GM23338 (cell line): ENCODE results near the gene GLA. TPM values are rescaled to one million over a fixed set of nuclear protein-coding genes. Genes with fewer than 3 reads are reported as not detected.

Source experiments
- ATAC-seq: fragments of 200-7000 bp; cut with Tn5 transposase; 3 replicates; pipeline ENCODE4 v1.9.1; 2020
- DNase-seq: peaks from one replicate; pipeline ENCODE4 v3.0.0-alpha.2; 2015; ENCODE audit warnings: low spot score
- H2AFZ ChIP-seq: fragments of 200-600 bp; sonication (generic); 2 replicates; pipeline ENCODE4 v1.8.0; 2016; ENCODE audit warnings: antibody characterized with exemption, mild to moderate bottlenecking, moderate library complexity
- H3F3A ChIP-seq: fragments of 200-600 bp; sonication (generic); replicated peaks from 2 replicates; pipeline ENCODE4 v1.8.0; 2017; ENCODE audit warnings: antibody characterized with exemption, mixed run types, low read depth
- H3K27ac ChIP-seq: fragments of 200-600 bp; sonication (generic); 2 replicates; pipeline ENCODE4 v1.6.1; 2016; ENCODE audit warnings: low read depth
- H3K27me3 ChIP-seq: fragments of 200-600 bp; sonication (generic); 2 replicates; pipeline ENCODE4 v1.8.0; 2016; ENCODE audit warnings: mild to moderate bottlenecking, mixed run types, moderate library complexity; ENCODE audit not compliant: insufficient read depth
- H3K36me3 ChIP-seq: fragments of 200-600 bp; sonication (generic); 2 replicates; pipeline ENCODE4 v1.8.0; 2016; ENCODE audit warnings: mild to moderate bottlenecking; ENCODE audit not compliant: insufficient read depth
- H3K4me1 ChIP-seq: fragments of 200-600 bp; sonication (generic); 2 replicates; pipeline ENCODE4 v1.8.0; 2016; ENCODE audit warnings: mild to moderate bottlenecking, moderate library complexity; ENCODE audit not compliant: insufficient read depth
- H3K4me2 ChIP-seq: fragments of 200-600 bp; sonication (generic); 2 replicates; pipeline ENCODE4 v1.7.1; 2017; ENCODE audit warnings: mixed run types
- H3K4me3 ChIP-seq: fragments of 200-600 bp; sonication (generic); 2 replicates; pipeline ENCODE4 v1.6.1; 2016; ENCODE audit warnings: mixed run types
- H3K79me2 ChIP-seq: fragments of 200-600 bp; sonication (generic); replicated peaks from 2 replicates; pipeline ENCODE4 v1.8.0; 2017; ENCODE audit warnings: mild to moderate bottlenecking; ENCODE audit not compliant: insufficient read depth
- H3K9me2 ChIP-seq: fragments of 200-600 bp; sonication (generic); 2 replicates; pipeline ENCODE4 v1.8.0; 2017; ENCODE audit not compliant: insufficient read depth
- H4K20me1 ChIP-seq: fragments of 200-600 bp; sonication (generic); replicated peaks from 2 replicates; pipeline ENCODE4 v1.8.0; 2017; ENCODE audit warnings: mild to moderate bottlenecking; ENCODE audit not compliant: insufficient read depth
- H3K27ac Mint-ChIP-seq: 2 replicates; pipeline ENCODE4 v1.8.0; 2020; ENCODE audit warnings: inconsistent platforms, mild to moderate bottlenecking, moderate library complexity, mixed read lengths
- H3K27me3 Mint-ChIP-seq: 3 replicates; pipeline ENCODE4 v1.8.0; 2022; ENCODE audit warnings: low read depth, mild to moderate bottlenecking, moderate library complexity, mixed read lengths, inconsistent platforms; ENCODE audit not compliant: insufficient read depth, poor library complexity
- H3K36me3 Mint-ChIP-seq: 3 replicates; pipeline ENCODE4 v1.8.0; 2021; ENCODE audit warnings: low read depth, mild to moderate bottlenecking, inconsistent platforms, moderate library complexity, mixed read lengths
- H3K4me1 Mint-ChIP-seq: 3 replicates; pipeline ENCODE4 v1.8.0; 2020; ENCODE audit warnings: mild to moderate bottlenecking, inconsistent platforms, mixed read lengths
- H3K4me3 Mint-ChIP-seq: 3 replicates; pipeline ENCODE4 v1.8.0; 2021; ENCODE audit warnings: moderate library complexity, mild to moderate bottlenecking, inconsistent platforms, mixed read lengths
- H3K9me3 Mint-ChIP-seq: 3 replicates; pipeline ENCODE4 v1.8.0; 2020; ENCODE audit warnings: moderate library complexity, mild to moderate bottlenecking, inconsistent platforms, mixed read lengths
- CREB1 ChIP-seq: fragments of 250-450 bp; sonication (Bioruptor Pico); IDR thresholded peaks from 2 replicates; pipeline ENCODE4 v1.5.0; 2020; ENCODE audit warnings: low read depth, mild to moderate bottlenecking, moderate library complexity
- EZH2 ChIP-seq: fragments of 200-600 bp; sonication (generic); IDR thresholded peaks from one replicate; pipeline ENCODE4 v1.8.0; 2017; ENCODE audit warnings: antibody characterized with exemption, mild to moderate bottlenecking, low read depth; ENCODE audit not compliant: unreplicated experiment
- EZH2phosphoT487 ChIP-seq: fragments of 200-600 bp; sonication (generic); IDR thresholded peaks from one replicate; pipeline ENCODE4 v1.8.1; 2018; ENCODE audit warnings: antibody characterized with exemption; ENCODE audit not compliant: unreplicated experiment
- JUNB ChIP-seq: IDR thresholded peaks from one replicate; pipeline ENCODE4 v1.6.1; 2016; ENCODE audit warnings: antibody characterized with exemption; ENCODE audit not compliant: unreplicated experiment
- NANOG ChIP-seq: IDR thresholded peaks from 2 replicates; pipeline ENCODE4 v1.6.1; 2016; ENCODE audit warnings: antibody characterized with exemption, borderline replicate concordance
- POLR2AphosphoS5 ChIP-seq: IDR thresholded peaks from 2 replicates; pipeline ENCODE4 v1.6.1; 2016; ENCODE audit warnings: antibody characterized with exemption, low read depth
- STAT1 ChIP-seq: IDR thresholded peaks from one replicate; pipeline ENCODE4 v1.6.1; 2016; ENCODE audit warnings: antibody characterized with exemption; ENCODE audit not compliant: unreplicated experiment
- ZNF331 ChIP-seq: fragments of 250-450 bp; sonication (Bioruptor Pico); IDR thresholded peaks from 2 replicates; pipeline ENCODE4 v1.5.0; 2020; ENCODE audit warnings: low read depth, mild to moderate bottlenecking, moderate library complexity
- polyA plus RNA-seq: library from polyadenylated mRNA; unstranded; fragments of >200 nt; fragmentation: Nextera tagmentation; extraction: Ambion mirVana; gene quantifications from 2 replicates; pipeline ENCODE4 v1.2.1, GENCODE V29; 2016
- total RNA-seq: library from RNA; depleted of rRNA; stranded (reverse); fragments of >200 nt; shearing (Covaris generic); gene quantifications from 2 replicates; pipeline ENCODE4 v1.2.3, GENCODE V29; 2014
- TF ChIP-seq, protein P1 (sequence below): IDR thresholded peaks from one replicate; pipeline ENCODE4 v1.6.1; 2018; ENCODE audit warnings: antibody characterized with exemption; ENCODE audit not compliant: unreplicated experiment
- TF ChIP-seq, protein P2 (sequence below): IDR thresholded peaks from 2 replicates; pipeline ENCODE4 v1.6.1; 2016; ENCODE audit warnings: antibody characterized with exemption

GLA gene
- total and polyA plus RNA-seq, 2 experiments from 2014 or later, result 34.7 to 44.4 TPM

DNA sequence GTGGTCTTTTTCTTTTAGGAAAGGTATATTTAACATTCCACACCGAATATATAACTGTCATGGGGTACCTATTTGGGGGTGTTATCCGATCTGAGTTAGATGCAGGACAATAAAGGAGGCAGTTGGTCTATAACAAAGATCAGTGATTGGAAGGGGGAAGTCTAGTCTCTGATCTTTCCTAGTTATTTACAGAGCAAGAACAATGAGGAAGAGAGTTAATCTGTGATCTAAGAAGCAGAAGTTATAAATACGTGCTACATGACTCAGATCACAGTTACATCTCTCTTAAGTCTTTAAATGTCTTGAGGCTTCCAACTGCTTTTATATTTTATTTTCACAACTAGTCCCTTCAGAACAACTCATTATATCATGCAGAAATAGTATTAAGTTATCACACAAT lies 44.3 kb upstream of the GLA start:
- TF ChIP-seq NANOG, result no peak
- no peak for TF ChIP-seq EZH2
- TF ChIP-seq, protein P1, sequence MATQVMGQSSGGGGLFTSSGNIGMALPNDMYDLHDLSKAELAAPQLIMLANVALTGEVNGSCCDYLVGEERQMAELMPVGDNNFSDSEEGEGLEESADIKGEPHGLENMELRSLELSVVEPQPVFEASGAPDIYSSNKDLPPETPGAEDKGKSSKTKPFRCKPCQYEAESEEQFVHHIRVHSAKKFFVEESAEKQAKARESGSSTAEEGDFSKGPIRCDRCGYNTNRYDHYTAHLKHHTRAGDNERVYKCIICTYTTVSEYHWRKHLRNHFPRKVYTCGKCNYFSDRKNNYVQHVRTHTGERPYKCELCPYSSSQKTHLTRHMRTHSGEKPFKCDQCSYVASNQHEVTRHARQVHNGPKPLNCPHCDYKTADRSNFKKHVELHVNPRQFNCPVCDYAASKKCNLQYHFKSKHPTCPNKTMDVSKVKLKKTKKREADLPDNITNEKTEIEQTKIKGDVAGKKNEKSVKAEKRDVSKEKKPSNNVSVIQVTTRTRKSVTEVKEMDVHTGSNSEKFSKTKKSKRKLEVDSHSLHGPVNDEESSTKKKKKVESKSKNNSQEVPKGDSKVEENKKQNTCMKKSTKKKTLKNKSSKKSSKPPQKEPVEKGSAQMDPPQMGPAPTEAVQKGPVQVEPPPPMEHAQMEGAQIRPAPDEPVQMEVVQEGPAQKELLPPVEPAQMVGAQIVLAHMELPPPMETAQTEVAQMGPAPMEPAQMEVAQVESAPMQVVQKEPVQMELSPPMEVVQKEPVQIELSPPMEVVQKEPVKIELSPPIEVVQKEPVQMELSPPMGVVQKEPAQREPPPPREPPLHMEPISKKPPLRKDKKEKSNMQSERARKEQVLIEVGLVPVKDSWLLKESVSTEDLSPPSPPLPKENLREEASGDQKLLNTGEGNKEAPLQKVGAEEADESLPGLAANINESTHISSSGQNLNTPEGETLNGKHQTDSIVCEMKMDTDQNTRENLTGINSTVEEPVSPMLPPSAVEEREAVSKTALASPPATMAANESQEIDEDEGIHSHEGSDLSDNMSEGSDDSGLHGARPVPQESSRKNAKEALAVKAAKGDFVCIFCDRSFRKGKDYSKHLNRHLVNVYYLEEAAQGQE, result no peak
- Mint-ChIP-seq H3K9me3 (no peaks in the 10 kb centered on the region), H3K27me3 (peaks cover 2% of the 10 kb centered on the region)

DNA sequence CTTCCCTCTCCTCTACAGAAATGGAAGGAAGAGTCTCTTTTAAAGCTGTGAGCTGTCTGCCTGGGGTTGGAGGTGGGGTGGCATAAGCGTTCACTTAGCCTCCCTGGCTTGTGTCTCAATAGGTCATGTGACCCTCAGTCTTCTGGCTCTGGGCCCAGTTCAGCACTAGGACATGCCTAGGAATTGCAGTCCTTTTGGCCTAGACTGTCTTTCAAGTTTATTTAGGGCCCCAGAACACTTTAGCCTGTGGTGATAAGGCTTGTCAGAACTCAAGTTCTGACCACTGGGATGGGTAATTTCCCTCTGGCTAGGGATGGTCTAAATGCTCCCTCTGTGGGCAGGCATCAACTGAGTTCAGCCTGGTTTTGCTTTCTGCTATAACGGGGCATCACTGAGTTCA lies 43.2 kb upstream of the GLA start:
- no peaks in the 10 kb centered on the region for H4K20me1 ChIP-seq
- Mint-ChIP-seq H3K36me3 (peaks cover 6% of the 10 kb centered on the region; the same call in 1 of the 3 replicates), H3K9me3 (no peaks in the 10 kb centered on the region), H3K4me3 (no peak overlapping the region), H3K27me3 (peaks cover 2% of the 10 kb centered on the region), H3K4me1 (no peaks in the 10 kb centered on the region), H3K27ac (no peak overlapping the region)
- no peaks in the 10 kb centered on the region for H3K79me2 ChIP-seq
- H3K4me1 ChIP-seq, result no peaks in the 10 kb centered on the region
- no peaks in the 10 kb centered on the region for H3K36me3 ChIP-seq
- H3K4me2 ChIP-seq, result no peak overlapping the region
- H3K9me2 ChIP-seq, result no peaks in the 10 kb centered on the region
- no peak for ATAC-seq
- H3K27me3 ChIP-seq, result no peaks in the 10 kb centered on the region
- H3K4me3 ChIP-seq, result no peak overlapping the region
- H3K27ac ChIP-seq, result no peak overlapping the region
- TF ChIP-seq, protein P1, result no peak
- TF ChIP-seq, protein P2, sequence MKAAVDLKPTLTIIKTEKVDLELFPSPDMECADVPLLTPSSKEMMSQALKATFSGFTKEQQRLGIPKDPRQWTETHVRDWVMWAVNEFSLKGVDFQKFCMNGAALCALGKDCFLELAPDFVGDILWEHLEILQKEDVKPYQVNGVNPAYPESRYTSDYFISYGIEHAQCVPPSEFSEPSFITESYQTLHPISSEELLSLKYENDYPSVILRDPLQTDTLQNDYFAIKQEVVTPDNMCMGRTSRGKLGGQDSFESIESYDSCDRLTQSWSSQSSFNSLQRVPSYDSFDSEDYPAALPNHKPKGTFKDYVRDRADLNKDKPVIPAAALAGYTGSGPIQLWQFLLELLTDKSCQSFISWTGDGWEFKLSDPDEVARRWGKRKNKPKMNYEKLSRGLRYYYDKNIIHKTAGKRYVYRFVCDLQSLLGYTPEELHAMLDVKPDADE, result no peak
- no peak for TF ChIP-seq NANOG
- no peak for TF ChIP-seq STAT1
- TF ChIP-seq CREB1 (CRISPR knock-in tag), result no peak
- no peak for TF ChIP-seq ZNF331 (CRISPR knock-in tag)
- no peak for TF ChIP-seq EZH2phosphoT487
- TF ChIP-seq JUNB, result no peak
- TF ChIP-seq POLR2AphosphoS5, result no peak
- H3F3A ChIP-seq, result no peaks in the 10 kb centered on the region
- no peak overlapping the region for H2AFZ ChIP-seq
- DNase-seq, result no peak

More for the DNA sequence above, 44.3 kb upstream of the GLA start:
- no peak overlapping the region for H3K4me3 Mint-ChIP-seq
- Histone ChIP-seq H3K79me2 (no peaks in the 10 kb centered on the region), H3F3A (no peaks in the 10 kb centered on the region), H3K4me3 (no peak overlapping the region), H3K36me3 (no peaks in the 10 kb centered on the region), H3K9me2 (no peaks in the 10 kb centered on the region), H3K27ac (no peak overlapping the region), H3K4me2 (no peak overlapping the region), H3K27me3 (no peaks in the 10 kb centered on the region), H4K20me1 (no peaks in the 10 kb centered on the region), H3K4me1 (no peaks in the 10 kb centered on the region), H2AFZ (no peak overlapping the region)
- H3K36me3 Mint-ChIP-seq, result peaks cover 6% of the 10 kb centered on the region; the same call in 1 of the 3 replicates
- DNase-seq, result no peak
- H3K27ac Mint-ChIP-seq, result no peak overlapping the region
- ATAC-seq, result no peak
- H3K4me1 Mint-ChIP-seq, result no peaks in the 10 kb centered on the region
